HEK293 (cell line): ENCODE results near the gene ALDOC.
A peak's percentile ranks its signal among the peaks of the same experiment; 100 is the strongest.

ENCODE experiments used
- CTCF ChIA-PET: fragments of 350-600 bp; formaldehyde crosslinking; extraction: SDS; loops from one replicate; lab custom pipeline; 2021; ENCODE audit warnings: antibody characterized with exemption; lab: Yijun Ruan, JAX
- POLR2A ChIA-PET: fragments of 300-600 bp; formaldehyde crosslinking; extraction: SDS; loops from one replicate; lab custom pipeline; 2020; ENCODE audit warnings: antibody characterized with exemption, inconsistent platforms; lab: Yijun Ruan, JAX
- H3K27ac ChIP-seq: fragments of 200-500 bp; sonication (Bioruptor generic); 2 replicates; pipeline ENCODE4 v1.5.1; 2014; ENCODE audit warnings: low read depth, low read length, control low read depth, inconsistent platforms; ENCODE audit errors: extremely low read depth
- H3K36me3 ChIP-seq, 2 experiments: fragments of 200-500 bp in 1 of 2; sonication (Bioruptor generic) in 1 of 2; 1 replicate in 1 of 2; 2 replicates in 1 of 2; pipeline ENCODE4 v1.5.1; 2014 to 2017; ENCODE audit warnings: inconsistent platforms in 2 of 2, low read length in 2 of 2; ENCODE audit not compliant: control insufficient read depth in 2 of 2, insufficient read depth in 1 of 2
- H3K4me1 ChIP-seq: fragments of 200-500 bp; sonication (Bioruptor generic); 2 replicates; pipeline ENCODE4 v1.5.1; 2014; ENCODE audit warnings: mild to moderate bottlenecking, low read length, inconsistent platforms; ENCODE audit not compliant: control insufficient read depth, insufficient read depth
- H3K4me3 ChIP-seq: 2 replicates; pipeline ENCODE4 v1.5.1; 2011; ENCODE audit warnings: low read depth, mild to moderate bottlenecking, control low read depth, low read length, moderate library complexity
- H3K9me3 ChIP-seq: fragments of 200-500 bp; sonication (Bioruptor generic); 2 replicates; pipeline ENCODE4 v1.5.1; 2014; ENCODE audit warnings: low read depth, low read length, inconsistent platforms; ENCODE audit not compliant: control insufficient read depth, insufficient read depth
- BCL11B ChIP-seq: fragments of 450-650 bp; formaldehyde crosslinking; IDR thresholded peaks from 2 replicates; pipeline ENCODE4 v1.5.1; 2016; ENCODE audit warnings: low read depth, missing biosample characterization, missing genetic modification characterization
- GLI2 ChIP-seq: fragments of 450-650 bp; formaldehyde crosslinking; IDR thresholded peaks from 2 replicates; pipeline ENCODE4; 2017; ENCODE audit warnings: missing biosample characterization, missing genetic modification characterization, low read depth, borderline replicate concordance
- GLIS2 ChIP-seq: fragments of 450-650 bp; formaldehyde crosslinking; IDR thresholded peaks from 2 replicates; pipeline ENCODE4 v1.5.1; 2016; ENCODE audit warnings: missing biosample characterization, missing genetic modification characterization
- KLF17 ChIP-seq: fragments of 450-650 bp; formaldehyde crosslinking; IDR thresholded peaks from 2 replicates; pipeline ENCODE4 v1.5.1; 2016; ENCODE audit warnings: missing biosample characterization, missing genetic modification characterization
- MEIS1 ChIP-seq: sonication (generic); formaldehyde crosslinking; IDR thresholded peaks from 2 replicates; pipeline ENCODE4 v1.8.1; 2022; ENCODE audit warnings: missing genetic modification reagents, mild to moderate bottlenecking, borderline replicate concordance
- MZF1 ChIP-seq: fragments of 450-650 bp; formaldehyde crosslinking; IDR thresholded peaks from 2 replicates; pipeline ENCODE4 v1.5.1; 2017; ENCODE audit warnings: missing biosample characterization, missing genetic modification characterization, borderline replicate concordance
- REPIN1 ChIP-seq: fragments of 450-650 bp; formaldehyde crosslinking; IDR thresholded peaks from 2 replicates; pipeline ENCODE4 v1.5.1; 2017; ENCODE audit warnings: missing biosample characterization, missing genetic modification characterization, low read depth
- SCRT2 ChIP-seq: fragments of 450-650 bp; formaldehyde crosslinking; IDR thresholded peaks from 2 replicates; pipeline ENCODE4 v1.5.1; 2016; ENCODE audit warnings: missing biosample characterization, missing genetic modification characterization
- SP2 ChIP-seq: fragments of 450-650 bp; formaldehyde crosslinking; IDR thresholded peaks from 2 replicates; pipeline ENCODE4 v1.5.1; 2016; ENCODE audit warnings: missing biosample characterization, missing genetic modification characterization
- TSHZ1 ChIP-seq: fragments of 450-650 bp; formaldehyde crosslinking; IDR thresholded peaks from 2 replicates; pipeline ENCODE4 v1.5.1; 2016; ENCODE audit warnings: missing biosample characterization, missing genetic modification characterization, borderline replicate concordance
- ZBTB49 ChIP-seq: fragments of 450-650 bp; formaldehyde crosslinking; IDR thresholded peaks from 2 replicates; pipeline ENCODE4 v1.5.1; 2016; ENCODE audit warnings: missing biosample characterization, missing genetic modification characterization, low read depth
- ZBTB8A ChIP-seq: fragments of 450-650 bp; formaldehyde crosslinking; IDR thresholded peaks from 2 replicates; pipeline ENCODE4 v1.5.1; 2016; ENCODE audit warnings: missing biosample characterization, missing genetic modification characterization
- ZFP41 ChIP-seq: fragments of 450-650 bp; formaldehyde crosslinking; IDR thresholded peaks from 2 replicates; pipeline ENCODE4 v1.5.1; 2016; ENCODE audit warnings: missing biosample characterization, missing genetic modification characterization, borderline replicate concordance
- ZNF114 ChIP-seq: fragments of 450-650 bp; formaldehyde crosslinking; IDR thresholded peaks from 2 replicates; pipeline ENCODE4 v1.5.0; 2017; ENCODE audit warnings: missing biosample characterization, missing genetic modification characterization
- ZNF133 ChIP-seq: fragments of 450-650 bp; formaldehyde crosslinking; IDR thresholded peaks from 2 replicates; pipeline ENCODE4 v1.5.1; 2016; ENCODE audit warnings: missing biosample characterization, missing genetic modification characterization
- ZNF211 ChIP-seq: fragments of 450-650 bp; formaldehyde crosslinking; IDR thresholded peaks from 2 replicates; pipeline ENCODE4 v1.5.1; 2016; ENCODE audit warnings: low read depth, missing biosample characterization, missing genetic modification characterization
- ZNF23 ChIP-seq: fragments of 450-650 bp; formaldehyde crosslinking; IDR thresholded peaks from 2 replicates; pipeline ENCODE4 v1.5.1; 2016; ENCODE audit warnings: missing biosample characterization, missing genetic modification characterization, borderline replicate concordance
- ZNF24 ChIP-seq: fragments of 450-650 bp; formaldehyde crosslinking; IDR thresholded peaks from 2 replicates; pipeline ENCODE4 v1.5.1; 2016; ENCODE audit warnings: missing biosample characterization, missing genetic modification characterization
- ZNF324 ChIP-seq: fragments of 450-650 bp; formaldehyde crosslinking; IDR thresholded peaks from 2 replicates; pipeline ENCODE4 v1.5.1; 2016; ENCODE audit warnings: missing biosample characterization, missing genetic modification characterization
- ZNF391 ChIP-seq: fragments of 450-650 bp; formaldehyde crosslinking; IDR thresholded peaks from 2 replicates; pipeline ENCODE4 v1.5.1; 2016; ENCODE audit warnings: low read depth, missing biosample characterization, missing genetic modification characterization, borderline replicate concordance
- ZNF404 ChIP-seq: fragments of 450-650 bp; formaldehyde crosslinking; IDR thresholded peaks from 2 replicates; pipeline ENCODE4 v1.5.1; 2017; ENCODE audit warnings: missing biosample characterization, missing genetic modification characterization
- ZNF521 ChIP-seq: fragments of 450-650 bp; formaldehyde crosslinking; IDR thresholded peaks from 2 replicates; pipeline ENCODE4 v1.5.1; 2017; ENCODE audit warnings: missing biosample characterization, mild to moderate bottlenecking, missing genetic modification characterization
- ZNF555 ChIP-seq: fragments of 450-650 bp; formaldehyde crosslinking; conservative IDR thresholded peaks from 2 replicates; pipeline ENCODE4 v1.5.1; 2017; ENCODE audit warnings: missing biosample characterization, mild to moderate bottlenecking, missing genetic modification characterization, inconsistent platforms
- ZNF561 ChIP-seq: fragments of 450-650 bp; IDR thresholded peaks from 2 replicates; pipeline ENCODE4 v1.5.1; 2018; ENCODE audit warnings: missing biosample characterization, missing genetic modification characterization, borderline replicate concordance
- ZNF600 ChIP-seq: fragments of 450-650 bp; formaldehyde crosslinking; IDR thresholded peaks from 2 replicates; pipeline ENCODE4 v1.5.1; 2016; ENCODE audit warnings: missing biosample characterization, missing genetic modification characterization
- ZNF626 ChIP-seq: fragments of 450-650 bp; sonication (Bioruptor Pico); formaldehyde crosslinking; IDR thresholded peaks from 2 replicates; pipeline ENCODE4 v1.5.1; 2018; ENCODE audit warnings: missing biosample characterization, missing genetic modification characterization, inconsistent platforms
- ZNF629 ChIP-seq: fragments of 450-650 bp; formaldehyde crosslinking; IDR thresholded peaks from 2 replicates; pipeline ENCODE4 v1.5.1; 2017; ENCODE audit warnings: missing biosample characterization, missing genetic modification characterization
- ZNF670 ChIP-seq: fragments of 450-650 bp; formaldehyde crosslinking; IDR thresholded peaks from 2 replicates; pipeline ENCODE4 v1.5.1; 2016; ENCODE audit warnings: missing biosample characterization, missing genetic modification characterization, low read depth
- ZNF76 ChIP-seq: fragments of 450-650 bp; formaldehyde crosslinking; IDR thresholded peaks from 2 replicates; pipeline ENCODE4; 2016; ENCODE audit warnings: low read depth, missing biosample characterization, missing genetic modification characterization, borderline replicate concordance
- ZSCAN30 ChIP-seq: fragments of 450-650 bp; IDR thresholded peaks from 2 replicates; pipeline ENCODE4 v1.5.1; 2018; ENCODE audit warnings: missing biosample characterization, mild to moderate bottlenecking, missing genetic modification characterization, moderate library complexity

Gene ALDOC

GRCh38 chr17:28599311-28600184, 22.9 kb upstream of the ALDOC start (continued):
- 0 out of 2 replicates have a peak, but pooled peaks have one; percentile 63 for TF ChIP-seq ZNF600
- no peak for TF ChIP-seq ZNF626 (tag by site-specific recombination)
- 0 out of 2 replicates have a peak, but pooled peaks have one; percentile 20 for TF ChIP-seq ZNF324 (tag by site-specific recombination)
- TF ChIP-seq TSHZ1 (tag by site-specific recombination) = peak; percentile 44; the same call in 1 of the 2 replicates
- no peak for TF ChIP-seq ZNF114
- peak; percentile 99 for TF ChIP-seq SCRT2 (tag by site-specific recombination)
- no peak for TF ChIP-seq ZNF23
- 0 out of 2 replicates have a peak, but pooled peaks have one; percentile 27 for TF ChIP-seq MEIS1
- TF ChIP-seq ZNF24 (tag by site-specific recombination) = peak; percentile 81; the same call in 1 of the 2 replicates
- TF ChIP-seq GLIS2 (tag by site-specific recombination) = 0 out of 2 replicates have a peak, but pooled peaks have one; percentile 28
- TF ChIP-seq ZNF561 (tag by site-specific recombination) = peak; percentile 68; the same call in 1 of the 2 replicates
- TF ChIP-seq ZNF629 (tag by site-specific recombination) = peak; percentile 92
- TF ChIP-seq BCL11B = 0 out of 2 replicates have a peak, but pooled peaks have one; percentile 27
- TF ChIP-seq MZF1 (tag by site-specific recombination) = 0 out of 2 replicates have a peak, but pooled peaks have one; percentile 63
- TF ChIP-seq ZNF211 (tag by site-specific recombination) = no peak
- TF ChIP-seq ZBTB8A (tag by site-specific recombination) = peak; percentile 41; the same call in 1 of the 2 replicates
- TF ChIP-seq ZNF404 (tag by site-specific recombination) = no peak
- TF ChIP-seq ZNF391 (tag by site-specific recombination) = 0 out of 2 replicates have a peak, but pooled peaks have one; percentile 44

- H3K36me3 ChIP-seq = peaks cover 27 to 41% of the 10 kb centered on the region in 2 experiments
- H3K4me3 ChIP-seq = peak within 1 kb of the TSS; percentile 87
- peak within 1 kb of the TSS; percentile 90 for H3K27ac ChIP-seq
- H3K4me1 ChIP-seq = no peaks in the 10 kb centered on the region
- CTCF ChIA-PET = interaction anchor here (0.8 to 1.2 kb wide), 6 partner anchors 9 to 58 kb away, joined by 3 to 6 read pairs (median 4); no protein-coding TSS in a partner anchor
- H3K9me3 ChIP-seq = no peaks in the 10 kb centered on the region
- POLR2A ChIA-PET = interaction anchor here (0.6 to 3.0 kb wide), 19 partner anchors 10 to 121 kb away, joined by 3 to 30 read pairs (median 4); partner anchors contain the start of genes ALDOC, BLTP2, PIGS and RPL23A
- TF ChIP-seq KLF17 = 0 out of 2 replicates have a peak, but pooled peaks have one; percentile 27
- TF ChIP-seq ZBTB49 (tag by site-specific recombination) = no peak
- TF ChIP-seq REPIN1 (tag by site-specific recombination) = no peak
- no peak for TF ChIP-seq ZNF670 (tag by site-specific recombination)
- TF ChIP-seq ZNF521 (tag by site-specific recombination) = no peak
- TF ChIP-seq GLI2 (tag by site-specific recombination) = no peak
- no peak for TF ChIP-seq ZNF555
- TF ChIP-seq SP2 = peak; percentile 92
- no peak for TF ChIP-seq ZNF114
- no peak for TF ChIP-seq ZSCAN30
- TF ChIP-seq ZNF133 = no peak
- peak; percentile 45; the same call in 1 of the 2 replicates for TF ChIP-seq ZNF76 (tag by site-specific recombination)
- no peak for TF ChIP-seq ZFP41 (tag by site-specific recombination)
Measured at GRCh38 chr17:28598799-28599310, 22.2 kb upstream of the ALDOC start, which contains the start of gene SPAG5. TSS of gene SPAG5 (minus strand) at chr17:28599025. CDS start at chr17:28598946, 79 bp downstream.
